Posterior vena cava (tissue), 2 donors: ENCODE measurements around the gene ZFR. TPM values are rescaled to one million over a fixed set of nuclear protein-coding genes. Genes with fewer than 3 reads are reported as not detected.
"Not testable (repeated sequence)": the region's sequence is repeated elsewhere in the genome, so short reads cannot be mapped to it uniquely, and the experiment has no call there.

Experiments used
- DNase-seq: peaks from one replicate; pipeline ENCODE4 v3.0.0-alpha.2; 2020; ENCODE audit warnings: low spot score
- intact Hi-C, 2 donors: fragments of 100-400 bp; cut with DNase I; formaldehyde crosslinking; loops; one replicate each; pipeline versions ENCODE4 v1.14.1 to v1.14.2; 2022 to 2023
- total RNA-seq, 2 donors: library from RNA; stranded (reverse); fragmentation: NEBNext Ultra II Directional; extraction: Animal tissue kit (Norgen Biotek cat#: 25700); gene quantifications; one replicate each; pipeline ENCODE4 v1.2.1, GENCODE V29; 2021
- donor health status: DM: yes; HTN: yes; CAD: no.
- donor health status: DM: yes; HTN: yes; CAD: no.

The ZFR gene
- total RNA-seq, 2 donors from 2014 or later: 65.2 to 80.4 TPM

DNA sequence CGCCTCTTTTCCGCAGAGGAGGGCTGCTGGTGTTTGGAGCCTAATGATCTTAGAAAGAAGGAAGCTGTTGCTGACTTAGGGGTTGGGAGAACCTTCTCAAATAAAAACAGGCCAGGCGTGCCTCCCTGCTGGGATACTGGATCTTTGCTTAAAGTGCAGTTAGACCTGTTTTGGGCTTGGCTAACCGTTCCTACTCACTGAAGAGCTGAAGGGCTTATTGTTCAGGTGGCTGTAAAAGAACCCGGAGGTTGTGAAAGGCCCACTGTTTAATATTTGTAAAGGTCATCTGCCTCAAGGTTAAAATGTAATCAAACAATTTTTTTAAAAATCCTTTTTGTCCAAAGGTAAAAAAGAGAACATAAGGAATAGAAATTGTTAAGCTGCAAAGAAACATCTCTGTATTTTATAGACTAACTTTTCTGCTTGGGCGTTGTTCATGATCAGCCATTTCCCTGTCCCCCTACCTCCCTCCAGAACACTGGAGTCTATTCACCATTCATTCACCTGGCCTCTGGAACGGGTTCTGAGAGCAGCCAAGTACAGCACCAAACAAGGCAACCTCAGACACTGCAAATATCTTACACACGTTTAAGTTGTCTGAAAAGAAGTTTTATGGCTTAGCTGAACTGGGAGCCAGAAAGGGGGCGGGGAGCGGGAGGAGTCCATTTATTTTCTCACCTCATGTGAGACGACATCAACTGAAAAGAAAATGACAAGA lies 113.2 kb downstream of the ZFR start:
- DNase-seq: no peak
- intact Hi-C loops: no loop called here

DNA sequence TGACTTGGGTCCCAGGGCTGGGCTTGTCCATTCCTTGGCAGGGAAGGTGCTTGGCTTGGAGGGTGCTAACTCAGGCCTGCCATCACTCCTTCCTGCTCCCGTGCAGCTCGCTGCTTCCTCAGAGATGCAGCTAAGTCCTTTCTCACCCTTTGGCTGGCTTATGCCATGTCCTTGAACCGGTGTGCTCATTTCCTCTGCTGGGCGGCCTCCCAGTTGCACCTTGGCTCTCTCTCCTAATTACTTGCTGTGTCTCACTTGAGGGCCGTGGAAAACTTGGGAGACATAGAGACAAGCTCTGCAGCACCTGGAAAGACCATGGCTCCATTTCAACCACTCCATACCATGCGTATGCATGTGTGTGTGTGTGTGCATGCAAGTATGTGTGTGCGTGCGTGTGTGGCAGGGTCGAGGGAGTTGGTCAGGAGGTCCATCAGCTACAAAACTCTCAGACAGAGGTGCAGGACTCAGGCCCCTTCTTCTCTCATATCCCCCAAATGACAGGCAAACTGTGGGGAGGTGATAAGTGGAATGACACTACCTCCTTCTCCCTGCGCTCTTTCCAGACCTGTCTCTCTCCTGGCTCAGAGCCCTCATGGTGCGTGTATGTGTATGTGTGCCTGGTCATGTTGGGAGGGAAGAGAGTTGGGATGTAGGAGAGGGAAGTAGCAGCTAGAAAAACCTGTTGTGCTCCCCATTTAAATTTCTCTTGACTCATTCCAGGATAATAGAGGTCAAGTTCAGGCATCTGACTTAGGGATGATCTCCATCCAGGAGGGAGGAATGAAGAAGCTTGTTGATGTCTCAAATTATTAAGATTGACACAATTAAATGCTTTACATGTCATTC lies 114.2 kb downstream of the ZFR start:
- no peak for DNase-seq
- intact Hi-C loops: no loop called here

DNA sequence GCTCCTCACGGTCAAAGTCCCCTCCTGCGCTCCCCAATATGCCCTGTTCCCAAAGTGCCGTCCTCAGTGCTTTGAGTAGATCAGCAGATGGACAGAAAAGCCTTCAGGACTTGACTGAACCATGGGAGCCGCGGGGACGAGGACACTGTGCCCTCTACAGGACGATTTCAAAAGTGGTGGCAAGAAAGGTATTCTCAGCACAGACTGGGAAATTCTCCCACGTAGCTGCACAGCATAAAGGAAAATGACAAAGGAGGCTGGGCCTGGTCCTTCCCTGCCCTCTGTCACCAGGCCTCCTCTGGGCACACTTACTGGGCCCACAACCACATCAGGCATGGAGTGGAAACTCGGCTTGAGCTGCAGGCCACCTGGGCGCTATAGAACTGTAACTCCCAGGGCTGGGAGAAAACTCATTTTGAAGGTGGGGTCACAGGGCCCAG lies 115.1 kb downstream of the ZFR start:
- intact Hi-C loops: loop anchor here in 1 of 2 donors (5.0 kb wide), 1 partner anchor 97 kb away; no protein-coding TSS in a partner anchor
- DNase-seq: peak; percentile 86

DNA sequence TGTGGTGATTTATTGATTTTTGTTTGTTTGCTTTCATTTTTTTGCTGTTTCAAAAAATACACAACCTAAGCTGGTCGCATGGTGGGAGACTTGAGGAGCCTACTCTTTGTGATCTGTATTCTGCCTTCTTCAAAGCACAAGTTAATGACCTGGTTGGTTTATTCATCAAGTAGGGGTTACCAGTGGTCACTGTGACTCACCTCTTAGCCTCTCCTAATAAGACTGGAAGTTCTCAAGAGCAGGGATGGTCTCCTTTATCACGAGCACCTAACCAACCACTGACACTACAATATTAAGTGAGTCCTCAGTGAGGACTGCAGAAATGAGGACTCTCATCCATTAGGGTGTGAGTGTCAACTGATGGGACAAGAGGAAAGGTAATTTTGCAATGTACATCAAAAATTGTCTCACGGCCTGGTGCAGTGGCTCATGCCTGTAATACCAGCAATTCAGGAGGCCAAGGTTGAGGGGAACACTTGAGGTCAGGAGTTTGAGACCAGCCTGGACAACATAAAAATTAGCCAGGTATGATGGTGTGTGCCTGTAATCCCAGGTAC lies 118.2 kb downstream of the ZFR start:
- intact Hi-C loops: loop anchor here in 1 of 2 donors (5.0 kb wide), 1 partner anchor 94 kb away; no protein-coding TSS in a partner anchor
- DNase-seq: no peak

DNA sequence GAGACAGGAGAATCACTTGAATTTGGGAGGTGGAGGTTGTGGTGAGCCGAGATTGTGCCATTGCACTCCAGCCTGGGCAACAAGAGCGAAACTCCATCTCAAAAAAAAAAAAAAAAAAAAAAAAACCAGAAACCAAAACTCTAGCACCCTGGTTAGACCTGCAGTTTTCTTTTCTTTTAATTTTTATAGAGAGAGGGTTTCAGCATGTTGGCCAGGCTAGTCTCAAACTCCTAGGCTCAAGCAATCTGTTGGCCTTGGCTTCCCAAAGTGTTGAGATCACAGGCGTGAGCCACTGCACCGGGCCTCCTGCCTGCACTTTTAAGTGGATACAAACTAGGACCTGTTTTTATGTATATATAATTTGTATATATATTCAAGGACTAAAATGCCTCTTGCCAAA lies 118.9 kb downstream of the ZFR start:
- no peak for DNase-seq
- intact Hi-C loops: loop anchor here in 1 of 2 donors (5.0 kb wide), 1 partner anchor 93 kb away; no protein-coding TSS in a partner anchor

DNA sequence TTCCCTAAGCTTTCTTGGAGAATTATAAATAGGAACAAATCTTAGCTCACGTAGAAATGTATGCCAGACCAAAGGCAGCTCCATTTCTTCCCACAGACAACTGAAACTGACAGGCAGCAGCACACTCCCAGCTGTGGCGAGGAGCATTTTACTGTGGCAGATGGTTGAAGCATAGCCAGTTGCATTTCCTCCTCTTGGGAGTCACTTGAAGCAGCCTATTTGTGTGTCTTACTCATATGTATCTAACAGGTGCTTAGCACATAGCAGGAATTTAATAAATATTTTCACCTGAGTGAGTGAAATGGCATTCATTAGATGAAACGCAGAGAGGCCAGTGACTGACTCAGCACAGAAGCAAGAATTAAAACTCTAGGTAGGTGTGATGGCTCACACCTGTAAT lies 119.5 kb downstream of the ZFR start:
- no peak for DNase-seq
- intact Hi-C loops: loop anchor here in 1 of 2 donors (5.0 kb wide), 1 partner anchor 93 kb away; no protein-coding TSS in a partner anchor

DNA sequence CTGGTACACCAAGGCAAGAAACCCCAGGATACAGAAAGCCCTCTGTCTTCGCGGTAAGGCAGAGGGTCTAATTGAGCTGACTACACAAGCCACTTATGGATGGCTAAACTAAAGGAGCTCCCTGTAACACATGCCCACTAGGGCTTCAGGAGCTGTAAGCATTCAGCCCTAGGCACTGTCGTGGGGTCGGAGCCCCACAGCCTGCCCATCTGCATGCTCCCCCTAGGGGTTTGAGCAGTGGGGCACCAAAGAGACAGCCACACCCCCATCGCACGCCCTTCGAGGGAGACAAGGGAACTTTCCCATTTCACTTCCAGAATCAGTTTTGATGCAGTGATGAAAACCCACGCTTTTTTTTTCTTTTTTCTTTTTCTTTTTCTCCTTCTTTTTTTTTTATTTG lies 120.8 kb downstream of the ZFR start:
- intact Hi-C loops: loop anchor here in 1 of 2 donors (5.0 kb wide), 1 partner anchor 86 kb away; no protein-coding TSS in a partner anchor
- no peak for DNase-seq

DNA sequence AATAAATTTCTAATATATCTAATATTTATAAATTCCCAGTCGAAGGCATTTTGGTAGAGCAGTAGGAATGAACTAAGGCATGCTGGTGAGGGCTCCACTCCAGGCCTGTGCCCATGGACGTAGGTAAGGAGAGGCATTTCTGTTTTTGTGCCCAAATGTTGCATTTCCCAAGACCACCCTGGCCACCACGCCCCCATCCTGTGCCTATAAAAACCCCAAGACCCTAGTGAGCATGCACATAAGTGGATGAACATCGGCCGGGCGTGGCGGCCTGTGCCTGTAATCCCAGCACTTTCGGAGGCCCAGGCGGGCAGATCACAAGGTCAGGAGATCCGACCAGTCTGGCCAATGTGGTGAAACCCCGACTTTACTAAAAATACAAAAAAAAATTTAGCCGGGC lies 121.7 kb downstream of the ZFR start:
- DNase-seq: no peak
- intact Hi-C loops: loop anchor here in 1 of 2 donors (5.0 kb wide), 1 partner anchor 86 kb away; no protein-coding TSS in a partner anchor

DNA sequence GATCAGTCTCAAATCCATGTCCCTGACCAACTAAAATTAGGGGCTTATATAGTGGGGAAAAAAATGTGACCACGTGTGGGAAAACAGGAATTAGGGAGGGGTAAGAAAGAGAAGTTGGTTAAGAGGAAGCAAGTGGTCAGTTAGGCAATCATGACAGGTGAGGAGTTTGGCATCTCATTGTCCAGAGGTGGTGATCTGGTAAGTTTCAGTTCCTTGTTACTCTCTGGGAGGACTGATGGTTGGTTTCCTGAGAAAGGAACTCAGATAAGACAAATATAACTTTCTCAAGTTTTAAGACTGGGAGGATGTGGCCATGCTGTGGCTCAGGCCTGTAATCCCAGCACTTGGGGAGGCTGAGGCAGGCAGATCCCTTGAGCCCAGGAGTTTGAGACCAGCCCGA lies 122.8 kb downstream of the ZFR start:
- intact Hi-C loops: loop anchor here in 1 of 2 donors (5.0 kb wide), 1 partner anchor 84 kb away; no protein-coding TSS in a partner anchor
- not testable (repeated sequence) for DNase-seq

DNA sequence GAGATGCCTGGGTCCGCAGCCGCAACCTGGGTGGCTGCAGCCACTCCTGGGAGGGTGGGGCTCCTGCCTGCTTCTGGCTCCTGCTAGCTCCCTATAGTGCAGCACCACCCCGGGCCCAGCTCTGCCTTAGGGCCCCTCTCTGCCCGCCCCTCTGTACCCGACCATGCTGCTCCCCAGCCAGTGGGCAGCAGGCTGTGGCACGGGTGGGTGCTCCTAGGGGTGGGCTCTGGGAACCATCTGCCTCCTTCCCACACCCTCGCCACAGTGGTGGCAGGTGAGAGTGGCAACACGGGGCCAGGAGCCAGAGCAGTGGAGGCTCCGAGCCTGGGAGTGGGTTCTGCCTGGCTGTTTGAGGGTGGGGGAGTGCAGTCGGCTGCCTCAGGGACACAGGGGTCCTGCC lies 124.0 kb downstream of the ZFR start:
- no peak for DNase-seq
- intact Hi-C loops: loop anchor here in 1 of 2 donors (5.0 kb wide), 1 partner anchor 83 kb away; no protein-coding TSS in a partner anchor

DNA sequence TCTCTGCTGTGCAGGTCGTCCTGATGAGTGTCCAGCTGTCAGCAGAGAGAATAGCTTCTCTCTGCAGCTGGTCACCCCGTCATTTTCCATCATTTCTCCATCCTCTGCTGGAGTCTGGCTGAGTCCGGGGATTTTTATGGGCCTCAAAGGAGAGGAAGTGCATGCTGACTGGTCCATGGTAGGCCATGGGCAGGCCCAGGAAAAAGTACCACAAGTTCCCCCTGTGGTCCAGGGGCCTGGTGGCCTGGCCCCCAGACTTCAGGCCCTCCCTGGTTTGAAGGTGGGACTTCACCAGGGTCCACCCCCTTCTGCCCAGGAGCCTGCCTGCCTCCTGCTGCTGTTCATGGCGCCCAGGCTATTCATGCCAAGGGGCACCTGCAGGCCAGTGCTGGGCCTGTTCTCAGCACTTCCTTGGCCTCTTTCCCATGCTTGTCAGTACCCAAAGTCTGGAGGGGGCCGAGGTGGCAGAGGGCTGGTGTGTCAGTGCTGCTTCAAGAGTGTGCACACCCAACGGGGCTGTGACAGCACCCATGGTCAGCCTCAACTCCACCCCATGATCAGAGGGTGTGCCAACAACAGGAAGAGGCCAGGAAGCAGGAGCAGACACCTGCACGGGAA lies 124.5 kb downstream of the ZFR start:
- intact Hi-C loops: loop anchor here in 1 of 2 donors (5.0 kb wide), 1 partner anchor 83 kb away; no protein-coding TSS in a partner anchor
- DNase-seq: no peak

DNA sequence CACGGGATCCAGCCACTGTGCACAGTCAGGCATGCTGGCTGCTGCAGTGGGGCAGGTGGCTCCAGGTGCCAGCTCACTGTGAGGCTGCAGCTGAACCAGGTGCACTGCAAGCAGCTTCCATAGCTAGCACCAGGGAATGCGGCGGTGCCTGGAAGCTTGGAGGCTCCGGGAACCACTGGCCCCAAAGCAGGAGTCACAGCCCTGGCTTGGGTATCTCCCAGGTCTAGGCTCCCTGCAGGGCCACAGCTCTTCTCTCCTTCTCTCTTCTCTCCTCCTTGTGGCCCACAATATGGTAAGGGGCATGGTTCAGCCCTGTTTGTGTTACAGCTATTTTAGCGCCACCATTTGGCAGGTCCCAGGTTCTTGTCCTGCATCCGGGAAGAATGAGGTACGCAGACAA lies 125.1 kb downstream of the ZFR start:
- intact Hi-C loops: no loop called here
- DNase-seq: no peak

DNA sequence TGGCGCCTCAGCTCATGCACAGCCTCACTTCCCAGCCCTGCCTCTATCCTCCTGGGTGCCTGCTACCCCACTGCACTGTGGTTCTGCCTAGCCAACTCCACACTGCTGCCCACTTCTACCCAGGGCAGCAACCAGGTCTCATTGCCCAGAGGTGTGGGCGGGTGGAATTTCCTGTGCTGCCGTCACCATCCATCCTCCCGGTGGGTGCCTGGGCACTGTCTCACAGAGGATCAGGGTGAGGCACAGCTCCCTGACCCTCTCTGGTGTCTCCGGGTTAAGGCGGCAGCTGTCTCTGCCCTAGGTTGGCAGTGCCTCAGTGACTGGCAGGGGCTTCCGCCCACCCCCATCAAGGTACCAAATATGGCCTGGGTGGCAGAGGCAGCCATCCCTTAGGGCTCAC lies 127.5 kb downstream of the ZFR start:
- intact Hi-C loops: no loop called here
- DNase-seq: no peak

DNA sequence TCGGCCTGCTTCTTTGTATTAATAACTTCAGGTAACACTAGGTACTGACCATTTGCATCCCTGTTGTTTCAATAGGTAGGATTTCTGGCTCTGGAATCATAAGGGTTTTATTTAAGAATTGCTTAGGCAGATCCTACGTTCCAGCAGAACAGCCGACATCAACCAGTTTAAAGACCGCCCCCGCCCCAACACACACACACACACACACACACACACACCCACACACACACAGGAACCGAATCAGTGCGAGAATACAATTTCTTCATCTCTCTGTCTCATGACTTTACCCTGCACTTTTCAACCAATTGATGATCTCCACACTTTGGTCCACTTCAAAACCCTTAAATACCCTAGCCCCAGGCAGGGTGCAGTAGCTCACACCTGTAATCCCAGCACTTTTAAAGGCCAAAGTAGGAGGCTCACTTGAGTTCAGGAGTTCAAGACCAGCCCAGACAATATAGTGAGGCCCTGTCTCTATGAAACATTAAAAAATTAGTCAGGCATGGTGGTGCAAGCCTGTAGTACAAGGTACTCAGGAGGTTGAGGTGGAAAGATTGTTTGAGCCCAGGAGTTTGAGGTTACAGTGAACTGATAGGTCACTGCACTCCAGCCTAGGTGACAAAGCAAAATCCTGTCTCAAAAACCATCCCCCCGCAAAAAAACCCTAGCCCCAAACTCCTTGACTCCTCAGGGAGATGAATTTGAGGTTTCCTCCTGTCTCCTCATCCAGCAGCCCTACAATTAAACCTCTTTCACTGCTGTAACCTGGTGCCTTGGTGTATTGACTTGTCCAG lies 129.1 kb downstream of the ZFR start:
- intact Hi-C loops: no loop called here
- no peak for DNase-seq

DNA sequence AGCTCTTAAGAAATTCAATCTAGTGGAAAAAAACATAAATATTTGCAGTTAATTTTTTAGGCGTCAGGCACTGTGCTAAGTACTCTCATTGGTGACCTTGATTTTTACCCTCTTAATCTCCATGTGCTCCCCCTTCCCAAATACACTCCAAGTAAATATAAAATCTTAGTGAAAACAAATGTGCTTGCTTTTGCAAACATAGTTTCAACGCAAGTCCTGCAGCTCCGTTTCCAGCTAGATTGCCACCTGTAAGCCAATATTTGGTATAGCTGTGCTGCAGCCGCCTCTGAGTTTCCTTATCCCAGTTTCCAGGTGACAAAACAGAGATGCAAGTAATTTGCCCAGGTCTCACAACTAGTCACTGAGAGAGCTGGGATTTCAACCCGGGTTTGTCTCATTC lies 129.9 kb downstream of the ZFR start:
- intact Hi-C loops: no loop called here
- DNase-seq: no peak

DNA sequence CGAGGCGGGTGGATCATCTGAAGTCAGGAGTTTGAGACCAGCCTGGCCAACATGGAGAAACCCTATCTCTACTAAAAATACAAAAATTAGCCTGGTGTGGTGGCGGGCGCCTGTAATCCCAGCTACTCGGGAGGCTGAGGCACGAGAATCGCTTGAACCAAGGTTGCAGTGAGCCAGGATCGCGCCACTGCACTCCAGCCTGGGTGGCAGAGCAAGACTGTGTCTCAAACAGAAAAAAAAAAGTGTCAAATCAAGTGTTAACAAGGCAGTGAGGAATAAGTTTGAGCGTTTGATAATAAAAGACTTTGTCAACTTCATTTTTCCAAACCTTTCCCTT lies 130.4 kb downstream of the ZFR start:
- DNase-seq, intact Hi-C loops: not testable (repeated sequence)

DNA sequence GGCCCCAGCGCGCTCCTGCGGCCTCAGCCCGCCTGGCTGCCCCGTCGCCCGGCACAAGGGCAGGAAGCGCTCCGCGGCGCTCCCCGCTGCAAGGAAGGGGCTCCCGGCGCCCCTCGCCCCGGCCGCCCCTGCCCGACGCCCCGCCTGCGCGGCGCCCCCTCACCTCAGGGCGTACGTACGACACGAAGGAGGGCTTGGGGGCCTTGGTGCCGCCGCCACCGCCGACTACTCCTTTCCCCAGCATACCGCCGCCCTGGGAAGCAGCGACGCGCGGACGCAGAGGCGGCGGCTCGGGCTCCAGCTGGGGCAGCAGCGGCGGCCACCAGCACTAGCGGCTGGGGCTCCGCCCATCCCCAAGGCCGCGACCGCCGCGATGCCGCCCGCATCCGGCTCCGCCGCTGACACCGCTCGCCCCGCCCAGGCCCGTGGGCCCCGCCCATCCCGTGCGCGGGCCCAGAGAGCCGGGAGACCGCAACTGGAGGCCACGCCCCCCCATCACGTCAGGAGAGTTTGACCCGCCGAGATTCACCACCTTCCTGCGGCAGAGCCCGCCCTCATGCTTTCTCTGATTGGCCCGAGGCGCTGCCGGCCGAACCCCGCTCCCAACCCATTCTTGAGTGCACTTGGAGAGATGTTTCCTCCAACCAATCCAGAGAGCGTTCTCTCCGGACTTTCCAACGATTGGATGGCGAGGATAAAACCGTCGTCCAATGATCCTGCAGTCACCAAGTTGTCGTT lies 131.8 kb downstream of the ZFR start, which contains the start of gene MTMR12:
MTMR12 (minus strand) TSS at position 345 of the 738 bp plus-strand sequence; CDS start at position 244, 101 bp downstream.
- intact Hi-C loops: no loop called here
- peak; percentile 100 for DNase-seq

DNA sequence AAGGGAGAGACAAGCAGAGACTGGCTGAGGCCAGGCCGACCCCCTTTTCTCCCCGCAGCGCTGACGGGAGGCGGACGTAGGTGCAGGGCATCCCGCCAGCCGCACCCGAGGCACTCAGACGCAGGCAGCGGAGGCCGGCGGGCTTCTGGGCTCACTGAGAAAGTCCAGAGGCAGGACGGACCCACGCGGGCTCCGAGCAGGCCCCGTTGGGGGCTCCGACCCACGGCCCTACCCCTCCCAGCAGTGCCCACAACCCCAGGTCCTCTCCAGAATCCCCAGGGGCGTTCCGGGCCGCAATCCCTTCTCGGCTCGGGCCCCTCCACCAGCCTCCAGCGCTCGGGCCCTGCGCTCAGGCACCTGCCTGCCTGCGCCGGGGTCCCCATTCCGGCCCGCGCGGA lies 132.3 kb downstream of the ZFR start:
- intact Hi-C loops: no loop called here
- DNase-seq: peak; percentile 92
